GM19025 (cell line): ENCODE results near the gene CUBN.

Experiments used
- ATAC-seq: cut with Tn5 transposase; IDR thresholded peaks from one replicate; pipeline ENCODE4 v1.9.1; 2021; ENCODE audit warnings: mild to moderate bottlenecking, low read depth, moderate library complexity; ENCODE audit not compliant: unreplicated experiment

CUBN gene

DNA sequence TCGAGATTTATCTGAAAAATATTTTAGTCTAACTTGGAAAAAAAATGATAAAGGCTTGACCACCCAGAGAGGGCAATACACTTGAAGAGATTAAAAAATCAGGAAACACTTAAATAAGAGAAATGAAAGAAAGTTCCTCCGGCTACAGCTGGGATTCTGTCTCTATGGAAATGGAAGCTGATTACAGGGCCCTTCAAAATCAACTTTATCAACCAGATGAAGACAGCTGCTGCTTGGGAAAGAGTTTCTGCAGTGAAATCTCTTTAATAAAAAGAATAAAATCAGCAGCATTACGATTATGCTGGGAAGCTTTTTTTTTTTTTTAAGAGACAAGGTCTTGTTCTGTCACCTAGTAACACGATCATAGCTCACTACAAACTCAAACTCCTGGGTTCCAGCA lies 316.9 kb downstream of the CUBN start:
- ATAC-seq, result no peak

DNA sequence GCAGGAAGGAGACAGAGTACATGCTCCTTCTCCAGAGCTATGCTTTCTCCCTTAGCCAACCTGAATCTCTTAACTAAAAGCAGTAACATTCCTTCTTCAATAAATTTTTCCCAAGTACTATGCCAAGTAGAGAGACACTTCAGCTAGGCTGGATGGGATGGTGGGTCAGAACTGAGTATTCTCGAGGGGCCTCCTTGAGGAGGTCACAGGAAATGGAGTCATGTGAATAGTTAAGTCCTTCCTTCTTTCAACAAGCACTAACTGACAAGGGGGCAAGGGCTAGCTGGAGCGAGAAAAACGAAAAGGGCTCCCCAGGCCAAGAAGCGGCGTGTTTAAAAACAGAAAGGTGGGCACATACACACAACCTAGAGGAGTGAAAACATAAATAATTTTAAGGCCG lies 317.8 kb downstream of the CUBN start:
- ATAC-seq, result no peak

DNA sequence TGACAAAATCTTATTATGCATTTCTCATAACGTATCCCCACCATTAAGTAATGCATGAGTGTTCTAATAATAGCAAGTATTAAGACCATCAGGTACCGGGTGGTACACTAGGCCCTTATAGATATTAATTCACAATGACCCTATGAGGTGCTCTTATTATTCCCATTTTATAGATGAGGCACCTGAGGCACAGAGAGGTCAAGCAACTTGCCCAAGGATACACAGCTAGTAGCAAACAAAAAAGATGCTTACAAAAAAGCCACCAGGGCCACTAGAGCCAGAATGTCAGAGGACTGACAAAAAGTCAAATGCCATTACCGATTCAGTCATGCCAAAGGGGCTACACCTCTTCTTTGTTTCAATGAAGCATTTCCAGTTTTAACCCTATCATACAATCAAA lies 318.3 kb downstream of the CUBN start:
- no peak for ATAC-seq

DNA sequence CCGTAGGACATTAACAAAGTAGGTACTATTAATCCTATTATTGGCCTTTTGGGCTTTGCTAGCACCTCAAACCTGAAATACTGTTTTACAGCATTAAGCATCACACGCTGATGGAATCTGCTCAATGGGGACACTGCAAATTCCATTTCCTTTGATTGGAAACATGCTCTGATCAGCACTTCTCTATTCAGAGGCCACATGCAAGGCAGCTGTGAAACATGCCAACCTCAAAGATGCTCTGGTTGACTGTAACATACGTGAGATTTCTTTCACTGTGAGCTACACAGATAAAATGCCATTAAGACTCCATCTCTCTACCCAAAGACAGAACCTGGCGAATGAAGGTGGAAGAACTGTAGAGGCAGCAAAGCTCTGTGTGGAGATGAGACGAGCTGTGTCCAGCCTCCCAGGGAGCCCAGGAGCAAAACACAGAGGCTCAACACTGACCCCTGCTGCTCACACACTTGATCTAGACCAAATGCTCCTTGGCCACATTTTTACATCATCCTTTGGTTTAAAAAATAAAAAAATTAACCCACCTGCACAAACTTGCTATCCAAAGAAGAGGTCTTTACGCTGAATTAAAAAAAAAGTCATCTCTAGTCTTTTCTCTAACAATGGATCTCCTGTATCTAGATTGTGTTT lies 320.4 kb downstream of the CUBN start:
- peak; percentile 82 for ATAC-seq

DNA sequence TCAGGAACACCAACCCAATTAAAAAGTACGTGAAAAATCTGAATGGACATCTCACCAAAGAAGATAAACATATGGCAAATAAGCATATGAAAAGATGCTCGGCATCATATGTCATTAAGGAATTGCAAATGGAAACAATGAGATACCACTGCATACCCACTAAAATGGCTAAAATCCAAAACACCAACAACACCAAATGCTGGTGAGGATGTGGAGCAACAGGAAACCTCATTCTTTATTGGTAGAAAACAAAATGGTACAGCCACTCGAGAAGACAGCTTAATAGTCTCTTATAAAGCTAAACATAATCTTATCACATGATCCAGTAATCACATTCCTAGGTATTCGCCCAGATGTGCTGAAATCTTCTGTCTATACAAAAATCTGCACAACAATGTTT lies 325.5 kb downstream of the CUBN start:
- ATAC-seq, result no peak

DNA sequence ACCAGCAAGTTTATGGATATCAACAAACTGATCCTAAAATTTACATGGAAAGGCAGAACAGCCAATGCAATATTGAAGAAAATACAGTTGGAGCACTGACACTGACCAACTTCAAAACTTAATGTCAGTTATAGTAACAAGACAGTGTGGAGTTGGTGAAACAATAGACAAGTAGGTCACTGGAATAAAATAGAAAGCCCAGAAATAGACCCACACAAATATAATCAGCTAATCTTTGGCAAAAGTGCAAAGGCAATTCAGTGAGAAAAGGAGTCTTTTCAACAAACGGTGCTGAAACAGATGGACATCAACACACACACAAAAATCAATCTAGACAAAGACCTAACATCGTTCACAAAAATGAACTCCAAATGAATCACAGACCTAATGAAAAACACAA lies 326.1 kb downstream of the CUBN start:
- ATAC-seq, result no peak

DNA sequence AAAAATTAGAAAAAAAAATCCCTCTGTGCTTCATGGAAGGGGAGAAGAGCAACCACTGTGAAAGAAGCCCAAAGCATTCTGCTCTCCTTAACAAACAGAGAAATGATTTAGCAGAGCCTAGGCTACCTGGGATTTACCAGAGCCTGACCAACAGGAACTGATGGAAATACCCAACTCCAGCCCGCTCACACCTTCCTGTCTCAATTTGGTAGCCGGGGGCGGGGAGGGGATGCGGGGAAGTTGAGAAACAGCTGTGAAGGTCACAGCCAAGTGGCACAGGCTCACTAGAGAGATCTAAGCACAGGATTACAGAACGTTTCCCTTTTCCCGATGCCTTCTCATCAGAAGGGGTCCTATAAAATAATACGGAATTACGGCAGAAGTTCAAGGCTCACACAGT lies 330.0 kb downstream of the CUBN start:
- ATAC-seq, result peak; percentile 89

DNA sequence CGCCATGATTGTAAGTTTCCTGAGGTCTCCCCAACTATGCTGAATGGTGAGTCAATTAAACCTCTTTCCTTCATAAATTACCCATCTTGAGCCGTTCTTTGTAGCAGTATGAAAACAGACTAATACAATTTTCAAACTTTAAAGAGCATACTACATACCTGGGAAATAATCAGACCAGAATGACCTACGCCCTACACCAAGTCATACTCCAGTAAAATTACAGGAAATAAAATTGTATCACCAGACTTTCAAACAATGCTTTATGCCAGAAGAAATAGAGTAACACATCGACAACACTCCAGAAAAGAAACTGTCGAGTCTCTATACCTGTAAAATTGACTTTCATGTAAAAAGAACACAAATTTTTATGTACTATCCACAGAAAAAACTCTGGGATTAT lies 331.0 kb downstream of the CUBN start:
- ATAC-seq, result no peak

DNA sequence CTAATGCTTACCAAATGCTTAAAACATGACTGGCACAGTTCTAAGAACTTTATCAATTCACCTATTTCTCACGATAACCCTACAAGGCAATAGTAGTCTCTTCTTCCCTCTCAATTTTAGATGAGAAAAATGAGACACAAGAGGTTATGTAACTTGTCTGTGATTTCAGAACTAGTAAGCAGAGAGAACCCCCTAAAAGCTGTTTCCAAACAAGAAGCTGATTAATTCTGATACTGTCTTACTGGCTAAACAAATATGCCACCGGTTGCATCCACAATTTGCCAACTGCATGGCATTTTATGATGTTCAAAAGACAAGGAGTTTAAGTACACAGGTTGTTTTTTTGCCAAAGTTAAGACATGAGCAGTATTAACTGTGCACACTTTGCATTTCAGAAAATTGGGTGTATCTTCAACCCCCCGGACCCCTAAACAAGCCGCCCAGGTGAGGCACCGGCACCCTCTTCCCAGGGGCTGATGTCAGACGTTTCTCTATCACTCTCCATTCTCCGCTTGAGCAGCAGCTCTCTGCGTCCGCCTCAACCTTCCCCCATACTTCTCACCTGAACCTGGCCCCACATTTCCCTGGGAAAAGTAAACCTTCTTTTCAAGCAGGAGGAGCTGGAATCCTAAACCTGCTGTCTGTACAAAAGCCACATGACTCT lies 334.1 kb downstream of the CUBN start:
- no peak for ATAC-seq

DNA sequence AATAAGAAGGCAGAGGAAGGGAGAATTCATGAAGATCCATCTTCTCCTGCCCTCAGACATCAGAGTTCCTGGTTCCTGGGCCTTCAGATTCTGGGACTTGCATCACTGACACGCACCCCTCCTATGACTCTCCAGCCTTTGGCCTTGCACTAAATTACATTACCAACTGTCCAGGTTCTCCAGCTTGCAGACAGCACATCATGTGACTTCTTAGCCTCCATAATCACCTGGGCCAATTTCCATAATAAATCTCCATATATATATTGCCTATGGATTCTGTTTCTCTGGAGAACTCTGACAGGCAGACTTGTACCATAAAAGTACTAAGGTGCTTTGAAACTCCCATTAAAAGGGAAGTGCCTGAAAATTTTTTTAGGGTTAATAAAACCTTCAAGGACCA lies 335.6 kb downstream of the CUBN start:
- no peak for ATAC-seq

DNA sequence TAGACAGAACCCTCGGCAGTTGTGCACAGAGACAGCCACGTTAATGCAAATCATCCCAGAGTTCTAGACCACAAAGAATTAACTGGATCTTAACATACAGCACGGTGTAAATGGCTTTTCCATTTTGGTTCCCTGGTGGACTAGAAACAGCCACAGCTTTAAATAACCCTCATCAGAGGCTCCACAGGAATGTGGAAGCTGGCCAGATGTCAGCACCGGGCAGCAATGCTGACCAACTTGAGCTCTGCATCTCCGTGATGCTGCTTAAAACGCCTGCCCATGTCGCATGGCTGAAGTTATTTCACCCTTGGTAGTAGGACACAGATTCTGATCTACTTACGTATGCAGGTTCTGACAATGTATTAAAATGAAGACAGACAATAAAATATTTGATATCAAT lies 336.9 kb downstream of the CUBN start:
- no peak for ATAC-seq

DNA sequence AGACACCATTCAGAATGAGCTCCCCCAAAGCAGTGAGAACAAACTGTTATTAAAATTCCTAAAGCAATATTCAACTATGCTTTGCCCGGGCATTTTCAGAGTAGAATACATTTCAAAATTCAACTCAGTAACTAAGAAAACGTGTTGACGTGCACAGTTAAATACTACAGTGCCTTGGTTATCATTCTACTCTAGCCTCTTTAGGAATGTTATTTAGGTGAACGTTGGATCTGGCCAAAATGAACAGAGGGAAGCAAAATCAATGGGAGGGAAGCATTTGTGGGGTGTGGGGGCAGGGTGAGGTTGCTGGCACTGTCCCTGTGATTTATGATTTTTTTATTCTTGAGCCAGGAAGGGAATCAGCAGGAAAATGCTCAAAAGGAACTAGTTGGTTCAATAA lies 339.8 kb downstream of the CUBN start:
- no peak for ATAC-seq

DNA sequence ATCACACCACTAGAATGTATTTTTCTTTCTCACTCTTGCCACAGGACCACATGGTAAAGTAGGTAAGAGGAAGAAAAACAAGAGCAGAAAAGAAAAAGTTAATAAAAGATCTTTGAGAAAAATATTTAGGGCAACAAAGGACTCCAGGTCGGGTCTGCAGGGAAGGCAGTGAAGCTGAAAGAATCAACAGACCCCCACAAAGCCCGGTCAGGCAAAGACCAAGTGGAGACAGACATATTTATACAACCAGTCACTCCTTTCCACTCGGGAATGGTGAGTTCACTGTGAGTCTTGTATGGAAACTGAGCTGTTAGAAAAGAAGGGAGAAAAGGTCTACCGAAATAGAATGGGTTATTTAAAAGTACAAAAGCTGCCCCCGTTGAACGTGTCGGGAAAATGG lies 340.4 kb downstream of the CUBN start:
- no peak for ATAC-seq

DNA sequence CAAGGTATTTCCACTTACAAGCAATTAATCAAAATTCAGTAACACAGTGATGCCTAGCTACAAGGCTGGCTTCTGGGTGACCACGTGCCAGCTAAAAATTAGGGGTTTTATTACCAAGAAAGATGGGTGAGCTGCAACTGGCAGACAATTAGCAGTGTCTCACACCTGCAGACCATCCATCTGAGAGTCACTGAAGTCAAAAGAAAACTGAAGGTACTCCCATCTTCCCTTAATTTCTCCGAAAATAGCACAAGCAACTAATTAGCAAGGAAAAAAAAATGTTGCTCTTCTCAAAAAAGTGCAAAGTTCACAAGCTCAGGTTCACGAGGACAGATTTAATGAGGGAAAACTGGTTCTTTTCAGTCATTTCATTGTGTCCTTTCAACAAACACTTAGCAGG lies 340.8 kb downstream of the CUBN start:
- no peak for ATAC-seq

DNA sequence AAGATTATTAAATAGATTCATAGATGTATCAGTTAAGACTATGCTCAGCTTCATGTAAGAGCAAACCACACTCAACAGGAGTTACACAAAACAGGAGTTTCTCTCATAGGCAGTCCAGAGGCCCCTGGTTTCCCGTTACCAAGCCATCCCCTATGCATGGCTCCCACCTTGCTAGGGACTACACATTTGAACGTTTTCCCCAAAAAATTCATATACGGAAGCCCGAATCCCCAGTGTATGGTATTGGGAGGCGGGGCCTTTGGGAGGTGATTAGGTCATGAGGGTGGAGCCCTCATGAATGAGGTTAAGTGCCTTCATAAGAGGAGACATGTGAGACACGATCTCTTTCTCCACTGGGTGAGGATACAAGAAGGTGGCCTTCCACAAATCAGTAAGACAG lies 341.5 kb downstream of the CUBN start:
- peak; percentile 19 for ATAC-seq

DNA sequence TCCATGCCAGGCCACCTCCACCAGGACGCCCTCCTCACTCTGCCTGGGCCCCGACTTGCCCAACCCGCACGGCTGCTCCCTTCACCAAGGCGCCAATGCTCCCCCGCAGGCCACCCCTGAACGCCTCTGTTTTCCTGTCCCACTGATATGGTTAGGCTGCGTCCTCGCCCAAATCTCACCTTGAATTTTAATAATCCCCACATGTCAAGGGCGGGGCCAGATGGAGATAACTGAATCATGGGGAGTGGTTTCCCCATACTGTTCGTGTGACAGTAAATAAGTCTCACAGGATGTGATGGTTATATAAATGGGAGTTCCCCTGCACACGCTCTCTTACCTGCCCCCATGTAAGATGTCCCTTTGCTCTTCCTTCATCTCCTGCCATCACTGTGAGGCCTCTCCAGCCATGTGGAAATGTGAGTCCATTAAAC lies 342.2 kb downstream of the CUBN start:
- peak; percentile 68 for ATAC-seq

DNA sequence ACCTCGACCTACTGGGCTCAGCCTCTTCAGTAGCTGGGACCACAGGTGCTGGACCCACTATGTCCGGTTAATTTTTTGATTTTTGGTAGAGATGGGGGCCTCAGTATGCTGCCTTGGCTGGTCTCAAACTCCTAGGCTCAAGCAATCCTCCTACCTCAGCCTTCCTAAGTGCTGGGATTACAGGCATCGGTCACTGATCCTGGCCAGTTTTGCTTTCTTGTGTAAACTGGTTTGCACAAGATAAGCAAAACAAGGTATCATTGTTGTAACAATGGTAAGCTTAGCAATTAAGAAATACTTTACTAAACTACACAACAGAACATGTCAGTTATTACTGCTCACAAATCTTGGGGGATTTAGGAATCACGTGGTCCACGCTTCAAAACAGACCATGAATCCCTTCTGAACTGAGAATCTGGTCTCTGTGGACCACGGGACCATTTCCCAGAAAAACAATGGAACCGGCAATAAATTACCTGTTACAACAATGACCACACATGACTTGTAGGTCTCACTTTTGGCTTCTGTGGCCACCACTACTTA lies 349.2 kb downstream of the CUBN start:
- no peak for ATAC-seq

DNA sequence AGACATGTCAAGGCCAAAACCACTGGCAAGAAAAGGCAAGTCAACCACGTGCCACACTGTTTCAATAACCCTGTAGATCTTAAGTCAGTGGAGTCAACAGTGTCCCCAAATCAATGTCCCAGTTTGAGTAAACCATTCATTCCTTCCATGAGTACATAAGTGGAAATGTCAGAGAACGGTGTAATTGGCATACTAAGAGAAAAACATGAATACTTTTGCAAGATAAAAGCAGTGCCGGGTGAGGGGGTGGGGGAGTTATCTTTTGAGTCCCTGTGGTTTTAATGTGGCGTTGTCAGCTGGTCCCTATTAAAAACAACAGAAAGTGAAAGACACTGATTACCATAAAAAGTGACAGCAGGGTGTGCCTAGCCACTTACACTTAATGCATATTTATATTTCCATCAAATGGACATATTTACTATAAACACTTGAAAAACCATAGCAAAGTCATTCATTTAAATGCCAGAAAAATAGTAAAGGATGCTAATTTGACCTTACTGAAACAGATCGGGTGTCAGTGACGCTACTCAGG lies 350.2 kb downstream of the CUBN start:
- ATAC-seq, result peak; percentile 73

DNA sequence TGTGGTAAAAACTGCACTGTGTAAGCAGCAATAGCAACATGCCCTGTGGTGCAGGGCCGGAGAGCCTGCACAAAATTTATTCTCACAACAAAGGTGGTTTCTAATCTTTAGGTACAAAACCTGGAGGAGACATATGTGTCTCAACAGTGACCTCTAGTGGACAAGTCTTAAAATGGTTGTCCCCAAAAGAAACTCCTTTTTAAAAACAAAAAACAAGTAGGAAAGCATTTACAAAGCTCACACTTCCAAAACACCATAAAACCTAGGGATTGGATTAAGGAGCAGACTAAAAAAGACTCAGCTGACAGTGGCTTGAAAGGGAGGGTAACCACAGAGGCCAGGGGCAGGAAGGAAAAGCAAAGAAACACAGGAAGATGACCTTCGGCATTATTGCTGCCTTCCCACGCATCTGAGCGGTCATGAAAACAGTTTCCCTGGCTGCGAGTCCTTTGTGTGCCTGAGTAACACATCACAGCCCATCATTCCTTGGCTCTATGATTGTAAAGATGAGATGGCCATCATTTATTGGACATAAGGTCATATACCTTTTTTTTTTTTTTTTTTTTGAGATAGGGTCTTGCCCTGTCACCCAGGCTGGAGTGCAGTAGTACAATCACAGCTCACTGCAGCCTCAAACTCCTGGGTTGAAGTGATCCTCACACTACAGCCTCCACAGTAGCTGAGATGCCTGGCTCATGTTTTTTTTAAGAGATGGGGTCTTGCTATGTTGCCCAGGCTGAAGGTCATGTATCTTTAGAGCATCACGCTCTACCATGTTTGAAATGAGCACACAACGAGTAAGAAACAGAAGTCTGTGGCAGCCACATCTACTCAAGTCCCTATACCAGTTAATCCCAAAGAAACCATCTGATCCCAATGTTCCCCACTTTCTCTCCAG lies 351.9 kb downstream of the CUBN start:
- no peak for ATAC-seq

DNA sequence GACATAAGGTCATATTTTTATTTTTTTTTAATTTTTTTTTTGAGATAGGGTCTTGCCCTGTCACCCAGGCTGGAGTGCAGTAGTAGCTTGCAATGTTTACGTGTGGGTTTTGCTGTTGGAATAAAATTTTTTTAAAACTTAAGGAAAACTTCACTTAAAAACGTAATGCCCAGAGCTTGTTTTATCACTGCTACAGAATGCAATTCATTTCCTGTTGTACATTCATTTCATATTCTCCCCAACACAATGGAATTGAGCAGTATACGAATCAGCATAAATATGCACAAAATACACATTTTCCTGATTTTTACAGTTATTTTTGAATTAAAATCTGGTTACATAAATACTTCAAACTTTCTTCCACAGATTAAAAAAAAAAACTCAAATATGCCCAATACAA lies 352.7 kb downstream of the CUBN start:
- no peak for ATAC-seq
